NCI-H2171 (cell line): Measurements from ENCODE around the gene RAD54L2.
"Not testable (repeated sequence)": the region's sequence is repeated elsewhere in the genome, so short reads cannot be mapped to it uniquely, and the experiment has no call there.

Experiments used
- DNase-seq: peaks from one replicate; lab custom pipeline; 2025; lab: John Stamatoyannopoulos, UW

The RAD54L2 gene

GRCh38 chr3:51539291-51539941, 897 bp downstream of the RAD54L2 start:
- no peak for DNase-seq

DNA sequence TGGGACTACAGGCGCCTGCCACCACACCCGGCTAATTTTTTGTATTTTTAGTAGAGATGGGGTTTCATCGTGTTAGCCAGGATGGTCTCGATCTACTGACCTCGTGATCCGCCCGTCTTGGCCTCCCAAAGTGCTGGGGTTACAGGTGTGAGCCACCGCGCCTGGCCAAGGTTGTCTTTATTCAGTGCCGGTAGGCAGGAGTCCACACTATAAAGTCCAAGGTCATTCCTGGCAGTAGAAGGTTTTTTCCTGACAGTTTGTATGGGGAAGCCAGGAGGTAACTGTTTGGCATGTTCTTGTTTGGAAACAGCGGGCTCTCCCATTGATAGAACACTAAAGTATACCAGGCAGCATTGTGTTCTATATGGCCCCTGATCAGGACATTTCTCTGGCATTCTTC, 4.1 kb downstream of the RAD54L2 start:
- not testable (repeated sequence) for DNase-seq

GRCh38 chr3:51544011-51544775, 5.7 kb downstream of the RAD54L2 start:
- DNase-seq, result no peak

- no peak for DNase-seq
These were observed 8.8 kb downstream of the RAD54L2 start for GRCh38 chr3:51547274-51547673.

GRCh38 chr3:51549311-51549710, 10.8 kb downstream of the RAD54L2 start:
- DNase-seq, result no peak

GRCh38 chr3:51550080-51550819, 11.7 kb downstream of the RAD54L2 start:
- DNase-seq, result no peak

GRCh38 chr3:51557993-51558392, 19.5 kb downstream of the RAD54L2 start:
- no peak for DNase-seq

GRCh38 chr3:51559411-51559888, 20.9 kb downstream of the RAD54L2 start:
- DNase-seq, result peak; percentile 46

DNA sequence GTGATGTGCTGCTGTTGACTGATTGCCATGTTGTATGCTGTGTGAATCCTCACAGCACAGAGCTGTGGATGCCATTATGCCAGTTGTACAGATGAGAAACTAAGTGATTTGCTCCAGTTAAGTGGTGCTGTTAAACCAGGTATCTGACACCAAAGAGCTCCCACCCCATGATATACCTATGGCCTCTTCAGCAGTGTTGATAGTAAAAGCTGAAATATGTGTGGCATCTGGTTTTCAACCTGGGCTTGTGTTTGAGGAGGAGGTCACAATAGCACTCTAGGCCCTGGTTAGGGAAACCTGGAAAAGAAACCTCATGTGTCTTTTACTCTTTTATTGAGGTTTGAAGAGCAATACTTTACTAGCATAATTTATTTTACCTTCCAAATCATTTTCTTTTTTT, 21.4 kb downstream of the RAD54L2 start:
- no peak for DNase-seq

DNA sequence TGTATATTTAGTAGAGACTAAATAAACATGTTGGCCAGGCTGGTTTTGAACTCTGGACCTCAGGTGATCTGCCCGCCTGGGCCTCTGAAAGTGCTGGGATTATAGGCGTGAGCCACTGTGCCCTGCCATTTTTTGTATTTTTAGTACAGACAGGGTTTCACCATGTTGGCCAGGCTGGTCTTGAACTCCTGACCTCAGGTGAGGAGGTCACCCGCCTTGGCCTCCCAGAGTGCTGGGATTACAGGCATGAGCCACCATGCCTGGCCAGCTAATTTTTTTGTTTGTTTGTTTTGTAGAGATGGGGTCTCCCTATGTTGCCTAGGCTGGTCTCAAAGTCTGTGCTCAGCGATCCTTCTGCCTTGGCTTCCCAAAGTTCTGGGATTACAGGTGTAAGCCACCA, 23.9 kb downstream of the RAD54L2 start:
- DNase-seq, result not testable (repeated sequence)

- no peak for DNase-seq
These were observed 29.5 kb downstream of the RAD54L2 start for GRCh38 chr3:51568036-51568435.

GRCh38 chr3:51568996-51569395, 30.5 kb downstream of the RAD54L2 start:
- DNase-seq, result no peak

GRCh38 chr3:51578238-51578637, 39.7 kb downstream of the RAD54L2 start:
- DNase-seq, result no peak

DNA sequence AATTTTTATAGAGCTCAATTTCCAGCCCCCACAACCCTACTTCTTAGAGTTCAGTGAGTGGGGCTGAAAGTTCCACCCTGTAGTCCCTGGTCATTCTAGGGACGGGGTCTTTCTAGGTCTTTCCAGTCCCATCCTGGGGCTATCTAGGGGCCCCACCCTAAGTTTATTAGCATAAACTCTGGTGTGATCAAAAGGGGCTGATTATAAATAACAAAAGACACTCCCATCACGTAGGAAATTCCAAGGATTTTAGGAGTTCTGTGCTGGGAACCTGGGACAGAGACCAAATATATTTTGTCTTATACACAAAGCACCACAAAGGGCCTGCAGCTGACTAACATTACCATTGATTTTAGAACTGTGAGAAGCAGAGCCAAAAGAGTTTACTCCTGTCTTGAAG, 41.9 kb downstream of the RAD54L2 start:
- no peak for DNase-seq

GRCh38 chr3:51581524-51581923, 43.0 kb downstream of the RAD54L2 start:
- DNase-seq, result no peak

DNA sequence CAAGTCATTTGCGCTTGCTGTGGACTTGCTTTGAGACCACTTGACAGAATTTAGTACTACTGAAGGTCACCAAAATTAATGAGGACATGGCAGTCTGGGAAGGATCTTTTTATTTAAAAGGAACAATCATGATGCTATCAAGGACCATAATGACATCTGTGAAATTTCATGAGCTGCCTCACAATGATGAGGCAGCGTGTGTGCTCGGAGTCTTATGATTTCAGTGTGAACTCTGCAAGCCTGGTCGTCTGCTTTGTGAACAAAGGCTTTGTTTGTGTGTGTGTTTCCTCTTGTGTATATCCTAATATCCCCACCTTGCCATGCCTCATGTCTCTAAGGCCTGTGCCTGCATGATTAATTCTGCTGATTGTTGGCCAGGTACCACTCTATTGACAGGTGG, 46.7 kb downstream of the RAD54L2 start:
- DNase-seq, result no peak

DNA sequence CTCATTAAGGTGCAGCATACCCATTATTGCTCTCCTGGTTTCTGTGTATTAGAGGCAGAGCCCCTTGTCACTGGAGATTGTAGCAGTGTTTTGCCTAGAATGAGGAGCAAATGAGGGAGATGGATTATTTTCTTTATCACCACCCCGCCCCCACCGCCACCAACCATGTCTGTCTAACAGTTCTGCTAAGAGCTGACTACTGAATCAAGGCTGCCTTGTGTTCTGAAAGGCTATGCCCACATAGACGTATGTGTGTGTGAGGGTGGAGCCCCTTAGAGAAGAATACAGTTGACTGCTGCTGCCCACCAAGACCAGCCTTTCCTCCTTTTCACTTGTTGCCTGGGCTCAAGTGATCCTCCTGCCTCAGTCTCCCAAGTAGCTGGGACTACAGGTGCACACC, 47.4 kb downstream of the RAD54L2 start:
- no peak for DNase-seq
